Lower lobe of right lung (tissue), 2 donors: ENCODE measurements around the gene CFAP410. TPM values are rescaled to one million over a fixed set of nuclear protein-coding genes. Genes with fewer than 3 reads are reported as not detected.

Experiments used
- ATAC-seq, 2 donors: fragments of 200-7000 bp; cut with Tn5 transposase; one replicate each; pipeline ENCODE4 v1.9.1; 2020 to 2022; ENCODE audit warnings: mild to moderate bottlenecking in 2 of 2, moderate library complexity in 2 of 2
- DNase-seq: peaks from one replicate; pipeline ENCODE4 v3.0.0-alpha.2; 2020
- H3K27ac ChIP-seq: fragments of 200-600 bp; one replicate; pipeline ENCODE4 v1.8.0; 2022
- H3K27me3 ChIP-seq: fragments of 200-600 bp; one replicate; pipeline ENCODE4 v1.8.0; 2022; ENCODE audit warnings: low read depth
- H3K36me3 ChIP-seq: fragments of 200-600 bp; one replicate; pipeline ENCODE4 v1.8.0; 2022; ENCODE audit warnings: mild to moderate bottlenecking
- H3K4me1 ChIP-seq: fragments of 200-600 bp; one replicate; pipeline ENCODE4 v1.8.0; 2022
- H3K4me3 ChIP-seq: fragments of 200-600 bp; one replicate; pipeline ENCODE4 v1.8.0; 2022; ENCODE audit warnings: mild to moderate bottlenecking
- H3K9me3 ChIP-seq: fragments of 200-600 bp; one replicate; pipeline ENCODE4 v1.8.0; 2022
- CTCF ChIP-seq: fragments of 200-600 bp; IDR thresholded peaks from one replicate; pipeline ENCODE4 v1.8.0; 2022; ENCODE audit warnings: antibody characterized with exemption, mild to moderate bottlenecking
- intact Hi-C: fragments of 100-400 bp; cut with DNase I; formaldehyde crosslinking; loops from one replicate; pipeline ENCODE4 v1.11.0; 2022
- total RNA-seq: library from RNA; stranded (reverse); fragmentation: NEBNext Ultra II Directional; extraction: Animal tissue kit (Norgen Biotek cat#: 25700); gene quantifications from one replicate; pipeline ENCODE4 v1.2.1, GENCODE V29; 2021
- donor health status: DM: no; HTN: yes; CAD: no; lungs with severe emphysema.

Gene CFAP410
- total RNA-seq, 1 donor from 2014 or later: 20.3 TPM

- intact Hi-C loops: no loop called here
- TF ChIP-seq CTCF: no peak
- Histone ChIP-seq H3K9me3 (no peaks in the 10 kb centered on the region), H3K36me3 (peaks cover 85% of the 10 kb centered on the region), H3K27me3 (no peaks in the 10 kb centered on the region), H3K4me3 (no peak overlapping the region), H3K4me1 (no peaks in the 10 kb centered on the region), H3K27ac (no peak overlapping the region)
- DNase-seq (no peak), ATAC-seq (no peak)
Observed at GRCh38 chr21:44312716-44313115, 26.5 kb downstream of the CFAP410 start.

DNA sequence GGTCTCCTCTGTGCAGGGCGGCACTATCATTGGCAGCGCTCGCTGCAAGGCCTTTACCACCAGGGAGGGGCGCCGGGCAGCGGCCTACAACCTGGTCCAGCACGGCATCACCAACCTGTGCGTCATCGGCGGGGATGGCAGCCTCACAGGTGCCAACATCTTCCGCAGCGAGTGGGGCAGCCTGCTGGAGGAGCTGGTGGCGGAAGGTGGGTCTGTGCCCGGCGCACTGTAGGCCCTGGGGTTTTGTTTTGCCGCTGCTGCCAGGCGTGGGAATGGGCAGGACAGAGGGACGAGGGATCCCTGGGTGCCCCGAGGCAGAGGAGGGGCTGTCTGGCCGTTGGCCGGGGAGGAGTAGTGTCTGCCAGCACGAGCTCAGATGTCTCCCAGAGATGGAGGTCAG lies 27.1 kb downstream of the CFAP410 start:
- no peak overlapping the region for H3K4me3 ChIP-seq
- no peak for DNase-seq
- TF ChIP-seq CTCF: no peak
- no peaks in the 10 kb centered on the region for H3K9me3 ChIP-seq
- intact Hi-C loops: no loop called here
- no peaks in the 10 kb centered on the region for H3K27me3 ChIP-seq
- H3K36me3 ChIP-seq: peaks cover 85% of the 10 kb centered on the region
- ATAC-seq: no peak
- no peaks in the 10 kb centered on the region for H3K4me1 ChIP-seq
- H3K27ac ChIP-seq: no peak overlapping the region

GRCh38 chr21:44310628-44311507 lies 28.3 kb downstream of the CFAP410 start:
- H3K4me3 ChIP-seq: no peak overlapping the region
- no peaks in the 10 kb centered on the region for H3K27me3 ChIP-seq
- H3K27ac ChIP-seq: no peak overlapping the region
- DNase-seq (no peak), ATAC-seq (no peak)
- intact Hi-C loops: no loop called here
- no peak for TF ChIP-seq CTCF
- H3K4me1 ChIP-seq: no peaks in the 10 kb centered on the region
- no peaks in the 10 kb centered on the region for H3K9me3 ChIP-seq
- H3K36me3 ChIP-seq: peaks cover 75% of the 10 kb centered on the region

- TF ChIP-seq CTCF: no peak
- no peak overlapping the region for H3K4me3 ChIP-seq
- intact Hi-C loops: no loop called here
- H3K9me3 ChIP-seq: no peaks in the 10 kb centered on the region
- no peaks in the 10 kb centered on the region for H3K27me3 ChIP-seq
- peaks cover 33% of the 10 kb centered on the region for H3K4me1 ChIP-seq
- H3K27ac ChIP-seq: no peak overlapping the region
- no peak for DNase-seq
- no peak for ATAC-seq
- peaks cover 40% of the 10 kb centered on the region for H3K36me3 ChIP-seq
Observed at GRCh38 chr21:44306936-44307704, 32.1 kb downstream of the CFAP410 start.

DNA sequence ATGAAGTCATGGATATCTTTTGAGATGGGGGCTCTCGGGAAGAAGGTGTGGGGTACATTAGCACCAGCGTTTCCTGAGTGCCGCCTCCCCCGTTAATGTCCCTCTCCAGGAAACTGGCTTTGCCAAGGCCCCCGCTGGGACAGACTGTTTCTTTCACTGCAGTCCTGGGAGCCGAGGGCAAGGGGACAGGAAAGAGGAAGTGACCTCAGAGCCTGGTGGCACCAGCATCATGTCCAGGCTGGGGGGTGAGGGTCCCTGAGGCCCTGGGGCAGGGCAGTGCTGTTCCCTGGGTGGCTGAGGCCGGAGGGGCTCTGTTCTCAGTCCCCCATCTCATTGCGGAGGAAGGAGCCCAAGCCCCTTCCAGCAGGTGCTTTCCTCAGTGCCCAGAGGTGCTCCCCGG lies 33.5 kb downstream of the CFAP410 start:
- H3K36me3 ChIP-seq: peaks cover 26% of the 10 kb centered on the region
- TF ChIP-seq CTCF: no peak
- DNase-seq (no peak), ATAC-seq (no peak)
- no peaks in the 10 kb centered on the region for H3K27me3 ChIP-seq
- H3K27ac ChIP-seq: peak overlapping the region; percentile 58
- no peaks in the 10 kb centered on the region for H3K9me3 ChIP-seq
- H3K4me3 ChIP-seq: no peak overlapping the region
- intact Hi-C loops: no loop called here
- H3K4me1 ChIP-seq: peaks cover 47% of the 10 kb centered on the region
